ENCODE measurements around the gene SLC1A2.

DNA sequence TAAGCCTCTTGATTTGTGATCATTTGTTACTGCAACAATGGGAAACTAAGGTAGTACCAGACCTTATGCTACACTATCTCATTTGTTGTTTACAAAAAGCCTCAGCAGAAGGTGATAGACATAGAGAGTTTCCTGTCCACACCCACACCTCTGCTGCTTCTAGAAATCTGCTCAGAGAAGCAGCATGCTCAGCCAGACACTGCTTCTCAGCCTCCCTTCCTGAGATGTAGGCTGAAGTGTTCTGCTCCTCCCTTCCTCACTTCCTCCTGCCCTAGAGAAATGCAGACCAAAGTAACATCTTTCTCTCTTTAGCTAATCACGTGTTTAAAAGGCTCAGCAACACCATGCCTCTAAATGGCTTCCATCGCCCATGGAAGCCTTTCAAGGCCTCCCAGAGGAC lies 88.4 kb downstream of the SLC1A2 start:
- TF ChIP-seq, protein P1, sequence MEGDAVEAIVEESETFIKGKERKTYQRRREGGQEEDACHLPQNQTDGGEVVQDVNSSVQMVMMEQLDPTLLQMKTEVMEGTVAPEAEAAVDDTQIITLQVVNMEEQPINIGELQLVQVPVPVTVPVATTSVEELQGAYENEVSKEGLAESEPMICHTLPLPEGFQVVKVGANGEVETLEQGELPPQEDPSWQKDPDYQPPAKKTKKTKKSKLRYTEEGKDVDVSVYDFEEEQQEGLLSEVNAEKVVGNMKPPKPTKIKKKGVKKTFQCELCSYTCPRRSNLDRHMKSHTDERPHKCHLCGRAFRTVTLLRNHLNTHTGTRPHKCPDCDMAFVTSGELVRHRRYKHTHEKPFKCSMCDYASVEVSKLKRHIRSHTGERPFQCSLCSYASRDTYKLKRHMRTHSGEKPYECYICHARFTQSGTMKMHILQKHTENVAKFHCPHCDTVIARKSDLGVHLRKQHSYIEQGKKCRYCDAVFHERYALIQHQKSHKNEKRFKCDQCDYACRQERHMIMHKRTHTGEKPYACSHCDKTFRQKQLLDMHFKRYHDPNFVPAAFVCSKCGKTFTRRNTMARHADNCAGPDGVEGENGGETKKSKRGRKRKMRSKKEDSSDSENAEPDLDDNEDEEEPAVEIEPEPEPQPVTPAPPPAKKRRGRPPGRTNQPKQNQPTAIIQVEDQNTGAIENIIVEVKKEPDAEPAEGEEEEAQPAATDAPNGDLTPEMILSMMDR (IDR thresholded peaks at IDR 0.05) = no peak
- no peak for TF ChIP-seq POLR2AphosphoS5 (IDR thresholded peaks at IDR 0.05)
